Stimulated activated naive CD8-positive, alpha-beta T cell treated with anti-CD3 and anti-CD28 coated beads, Interleukin-15, amount 100 ng/mL, for 72 hours (primary cell): Measurements from ENCODE around the gene TENM4.
A peak's percentile ranks its signal among the peaks of the same experiment; 100 is the strongest.

ENCODE experiments used
- ATAC-seq: fragments of 150-1000 bp; cut with Tn5 transposase; 2 replicates; pipeline ENCODE4 v1.10.0; 2021; ENCODE audit warnings: mild to moderate bottlenecking, moderate library complexity
- DNase-seq, 2 donors: peaks; one replicate each; pipeline ENCODE4 v3.0.0; 2021 to 2022
- H3K27ac Mint-ChIP-seq, 2 donors: one replicate each; pipeline ENCODE4 v1.8.0; 2022; ENCODE audit warnings: mild to moderate bottlenecking in 2 of 2, mixed read lengths in 2 of 2, moderate library complexity in 2 of 2
- H3K27me3 Mint-ChIP-seq: one replicate; pipeline ENCODE4 v1.8.0; 2022; ENCODE audit warnings: mixed read lengths
- H3K4me1 Mint-ChIP-seq: one replicate; pipeline ENCODE4 v1.8.0; 2022; ENCODE audit warnings: mild to moderate bottlenecking, mixed read lengths
- H3K4me3 Mint-ChIP-seq, 2 donors: one replicate each; pipeline ENCODE4 v1.8.0; 2022; ENCODE audit warnings: mild to moderate bottlenecking in 2 of 2, mixed read lengths in 2 of 2, moderate library complexity in 1 of 2
- H3K9me3 Mint-ChIP-seq, 2 donors: one replicate each; pipeline ENCODE4 v1.8.0; 2022; ENCODE audit warnings: mixed read lengths in 2 of 2

The TENM4 gene

GRCh38 chr11:79040348-79040747 is 400.5 kb downstream of the TENM4 start:
- no peaks in the 10 kb centered on the region for H3K4me1 Mint-ChIP-seq
- H3K4me3 Mint-ChIP-seq, result no peak overlapping the region
- no peaks in the 10 kb centered on the region for H3K9me3 Mint-ChIP-seq
- ATAC-seq (no peak), DNase-seq (no peak)
- peaks cover 50% of the 10 kb centered on the region for H3K27me3 Mint-ChIP-seq
- H3K27ac Mint-ChIP-seq, result no peak overlapping the region

GRCh38 chr11:79039122-79039521 is 401.7 kb downstream of the TENM4 start:
- DNase-seq (no peak), ATAC-seq (no peak)
- Mint-ChIP-seq H3K9me3 (no peaks in the 10 kb centered on the region), H3K27me3 (peaks cover 47% of the 10 kb centered on the region), H3K4me1 (no peaks in the 10 kb centered on the region), H3K27ac (peak overlapping the region in 1 of 2 donors; percentile 29), H3K4me3 (no peak overlapping the region)

DNA sequence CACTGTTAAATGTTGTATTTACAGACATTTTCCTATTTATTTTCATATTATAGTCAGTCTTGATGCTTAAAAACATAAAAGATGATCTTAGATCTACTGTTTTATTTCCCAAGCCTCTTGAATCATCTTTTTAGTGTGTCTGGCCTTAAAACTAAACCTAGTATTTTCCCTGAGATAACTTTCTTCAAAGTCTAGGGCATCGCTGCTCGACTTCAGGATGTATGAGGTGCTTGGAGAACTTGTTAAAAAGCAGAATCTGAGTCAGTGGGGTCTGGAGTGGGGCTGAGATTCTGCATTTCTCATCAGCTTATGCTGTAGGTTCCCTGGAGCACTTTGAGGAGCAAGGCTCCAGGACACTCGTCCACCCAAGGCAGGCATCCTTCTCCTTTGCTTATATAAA is 404.9 kb downstream of the TENM4 start:
- DNase-seq, result no peak

DNA sequence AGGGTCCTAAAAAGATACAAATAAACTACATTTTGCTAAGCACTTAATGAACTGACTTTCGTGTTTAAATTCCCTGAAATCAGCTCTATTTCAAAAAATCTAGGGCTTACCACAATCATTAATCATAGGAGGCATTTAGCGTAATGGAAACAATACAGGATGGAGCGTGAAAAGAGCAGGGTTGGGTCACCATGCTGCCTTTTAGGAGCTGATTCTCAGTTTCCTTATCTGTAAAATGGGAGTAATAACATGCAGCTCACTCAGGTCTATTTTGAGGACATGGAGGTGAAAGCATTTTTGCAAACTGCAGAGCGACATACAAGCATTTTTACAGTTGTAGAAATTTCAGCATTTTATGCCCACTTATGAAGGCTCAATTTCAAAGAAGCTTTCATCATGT is 407.0 kb downstream of the TENM4 start:
- no peaks in the 10 kb centered on the region for H3K9me3 Mint-ChIP-seq
- ATAC-seq (no peak), DNase-seq (no peak)
- H3K4me1 Mint-ChIP-seq, result no peaks in the 10 kb centered on the region
- H3K27ac Mint-ChIP-seq, result no peak overlapping the region
- no peak overlapping the region for H3K4me3 Mint-ChIP-seq
- peaks cover 66% of the 10 kb centered on the region for H3K27me3 Mint-ChIP-seq

More for the DNA sequence above, 404.9 kb downstream of the TENM4 start:
- no peak for ATAC-seq
- no peaks in the 10 kb centered on the region for H3K4me1 Mint-ChIP-seq
- peaks cover 55% of the 10 kb centered on the region for H3K27me3 Mint-ChIP-seq
- H3K9me3 Mint-ChIP-seq, result no peaks in the 10 kb centered on the region
- no peak overlapping the region for H3K27ac Mint-ChIP-seq
- H3K4me3 Mint-ChIP-seq, result no peak overlapping the region

DNA sequence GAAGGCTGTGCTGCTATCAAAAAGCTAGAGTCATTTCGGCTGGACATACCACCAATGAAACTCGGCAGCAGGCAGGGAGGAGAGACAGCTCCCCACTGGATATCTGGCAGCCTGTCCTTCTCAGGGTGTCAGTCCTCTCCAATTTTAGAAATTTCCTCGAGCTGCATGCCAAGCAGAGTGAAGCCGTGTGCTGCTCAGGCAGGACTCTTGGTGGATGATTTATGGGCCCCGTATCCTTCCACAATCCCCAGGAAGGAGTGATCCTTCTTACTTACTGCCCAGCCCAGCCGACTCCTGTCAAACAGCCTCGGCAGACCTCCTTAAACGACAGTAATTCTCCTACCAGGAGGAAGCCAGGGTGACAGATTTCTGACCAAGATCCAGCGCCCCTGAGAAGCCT is 410.4 kb downstream of the TENM4 start:
- peaks cover 8% of the 10 kb centered on the region for H3K4me1 Mint-ChIP-seq
- no peak for ATAC-seq
- no peaks in the 10 kb centered on the region for H3K9me3 Mint-ChIP-seq
- no peak overlapping the region for H3K27ac Mint-ChIP-seq
- H3K27me3 Mint-ChIP-seq, result peaks cover 79% of the 10 kb centered on the region
- H3K4me3 Mint-ChIP-seq, result no peak overlapping the region
- DNase-seq, result no peak

GRCh38 chr11:79028225-79028624 is 412.6 kb downstream of the TENM4 start:
- Mint-ChIP-seq H3K9me3 (no peaks in the 10 kb centered on the region), H3K4me1 (peaks cover 8% of the 10 kb centered on the region), H3K27ac (no peak overlapping the region), H3K4me3 (no peak overlapping the region), H3K27me3 (peaks cover 96% of the 10 kb centered on the region)
- DNase-seq (no peak), ATAC-seq (no peak)

DNA sequence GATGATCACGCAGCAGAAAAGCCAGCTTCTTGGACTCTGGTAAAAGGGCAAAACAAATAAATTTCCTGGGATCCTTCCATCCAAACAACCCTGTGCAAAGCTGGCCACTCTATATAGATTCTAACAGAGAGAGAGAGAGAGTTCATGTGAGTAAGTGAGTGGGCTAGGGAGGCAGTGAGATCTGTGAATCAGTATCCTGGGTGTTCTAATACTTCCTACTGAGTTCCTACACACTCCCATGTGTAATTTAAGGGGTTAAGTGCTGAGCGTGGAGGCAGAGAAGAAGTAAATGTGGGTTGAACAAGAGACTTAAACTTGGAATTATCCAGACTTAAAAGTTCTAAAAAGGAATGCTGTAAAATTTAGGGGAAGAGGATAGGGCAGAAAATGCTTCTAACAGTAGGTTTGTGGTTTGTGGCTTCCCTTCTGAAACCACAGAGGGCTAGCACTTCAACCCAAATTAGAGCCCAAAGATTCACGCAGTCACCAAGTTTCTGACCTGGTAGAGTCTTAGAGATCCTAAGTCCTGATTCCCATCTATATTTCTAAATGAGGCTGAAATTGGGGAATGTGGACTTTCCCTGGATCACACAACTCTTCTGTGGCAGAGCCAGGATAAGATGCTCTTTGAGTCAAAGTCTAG is 413.9 kb downstream of the TENM4 start:
- Mint-ChIP-seq H3K27ac (no peak overlapping the region), H3K4me3 (no peak overlapping the region), H3K9me3 (no peaks in the 10 kb centered on the region), H3K4me1 (peaks cover 8% of the 10 kb centered on the region), H3K27me3 (peaks cover 94% of the 10 kb centered on the region)
- no peak for DNase-seq
- no peak for ATAC-seq

GRCh38 chr11:79025622-79026021 is 415.2 kb downstream of the TENM4 start:
- DNase-seq (no peak), ATAC-seq (no peak)
- no peak overlapping the region for H3K4me3 Mint-ChIP-seq
- peaks cover 0 to 7% of the 10 kb centered on the region in 2 donors for H3K9me3 Mint-ChIP-seq
- H3K27me3 Mint-ChIP-seq, result peaks cover 94% of the 10 kb centered on the region
- peaks cover 8% of the 10 kb centered on the region for H3K4me1 Mint-ChIP-seq
- H3K27ac Mint-ChIP-seq, result peak overlapping the region in 1 of 2 donors; percentile 21

DNA sequence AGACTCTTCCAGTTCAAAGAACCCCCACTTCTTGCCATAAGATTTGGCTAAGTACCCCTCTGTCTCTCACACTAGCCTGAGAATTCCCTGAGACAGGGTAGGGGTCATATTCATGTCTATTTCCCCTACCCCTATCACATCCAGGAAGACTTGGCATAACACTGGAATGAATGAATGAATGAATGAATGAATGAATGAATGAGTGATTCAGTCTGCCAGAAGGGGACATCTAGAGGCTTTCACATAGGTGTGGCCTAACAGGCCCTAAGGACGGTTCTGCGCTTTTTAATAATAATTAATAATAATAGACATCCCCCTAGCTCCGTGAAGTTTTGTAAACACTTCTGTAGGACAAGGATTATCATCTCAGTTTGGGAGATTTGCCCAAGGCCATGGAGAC is 415.7 kb downstream of the TENM4 start:
- DNase-seq, result no peak
- no peak for ATAC-seq
- Mint-ChIP-seq H3K4me3 (no peak overlapping the region), H3K9me3 (peaks cover 0 to 7% of the 10 kb centered on the region in 2 donors), H3K4me1 (peaks cover 8% of the 10 kb centered on the region), H3K27me3 (peaks cover 93% of the 10 kb centered on the region), H3K27ac (no peak overlapping the region)

- Mint-ChIP-seq H3K4me3 (no peak overlapping the region), H3K9me3 (peaks cover 0 to 7% of the 10 kb centered on the region in 2 donors), H3K4me1 (peaks cover 8% of the 10 kb centered on the region), H3K27me3 (peaks cover 84% of the 10 kb centered on the region), H3K27ac (no peak overlapping the region)
- DNase-seq (no peak), ATAC-seq (no peak)
Measured at GRCh38 chr11:79022265-79022664, 418.6 kb downstream of the TENM4 start.

DNA sequence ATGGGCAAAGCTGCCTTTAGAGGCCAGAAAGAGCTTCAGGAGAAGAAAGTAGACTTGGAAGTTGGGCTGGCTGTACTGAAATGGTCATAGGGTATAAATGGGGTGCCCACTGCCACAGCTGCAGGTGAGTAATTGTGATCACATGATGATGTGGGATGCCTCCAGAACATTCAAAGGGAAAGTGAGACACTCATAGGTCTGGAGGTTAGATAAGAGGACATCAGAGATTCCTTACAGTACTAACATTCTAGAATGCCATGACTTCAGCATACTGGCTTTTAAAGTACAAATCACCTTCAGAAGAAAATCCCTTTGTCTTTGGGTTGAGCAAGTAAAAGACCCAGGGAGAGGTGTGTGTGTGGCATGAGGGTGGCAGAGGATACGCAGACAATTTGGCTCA is 419.2 kb downstream of the TENM4 start:
- DNase-seq (no peak), ATAC-seq (no peak)
- Mint-ChIP-seq H3K27me3 (peaks cover 84% of the 10 kb centered on the region), H3K27ac (no peak overlapping the region), H3K9me3 (peaks cover 0 to 7% of the 10 kb centered on the region in 2 donors), H3K4me3 (no peak overlapping the region), H3K4me1 (peaks cover 2% of the 10 kb centered on the region)

- H3K9me3 Mint-ChIP-seq, result peaks cover 0 to 13% of the 10 kb centered on the region in 2 donors
- no peak for DNase-seq
- H3K4me1 Mint-ChIP-seq, result no peaks in the 10 kb centered on the region
- no peak overlapping the region for H3K27ac Mint-ChIP-seq
- H3K27me3 Mint-ChIP-seq, result peaks cover 80% of the 10 kb centered on the region
- no peak for ATAC-seq
- H3K4me3 Mint-ChIP-seq, result no peak overlapping the region
Measured at GRCh38 chr11:79019975-79020374, 420.9 kb downstream of the TENM4 start.

- H3K27me3 Mint-ChIP-seq, result peaks cover 73% of the 10 kb centered on the region
- no peaks in the 10 kb centered on the region for H3K4me1 Mint-ChIP-seq
- H3K4me3 Mint-ChIP-seq, result no peak overlapping the region
- ATAC-seq (no peak), DNase-seq (no peak)
- peaks cover 0 to 13% of the 10 kb centered on the region in 2 donors for H3K9me3 Mint-ChIP-seq
- no peak overlapping the region for H3K27ac Mint-ChIP-seq
Measured at GRCh38 chr11:79019277-79019676, 421.6 kb downstream of the TENM4 start.

GRCh38 chr11:79018371-79018849 is 422.4 kb downstream of the TENM4 start:
- Mint-ChIP-seq H3K4me1 (no peaks in the 10 kb centered on the region), H3K27ac (no peak overlapping the region), H3K4me3 (no peak overlapping the region), H3K9me3 (peaks cover 0 to 13% of the 10 kb centered on the region in 2 donors), H3K27me3 (peaks cover 69% of the 10 kb centered on the region)
- ATAC-seq (peak; percentile 59), DNase-seq (no peak)

- H3K27me3 Mint-ChIP-seq, result peaks cover 71% of the 10 kb centered on the region
- ATAC-seq, result no peak
- DNase-seq, result no peak
- peaks cover 0 to 13% of the 10 kb centered on the region in 2 donors for H3K9me3 Mint-ChIP-seq
- no peak overlapping the region for H3K27ac Mint-ChIP-seq
- no peaks in the 10 kb centered on the region for H3K4me1 Mint-ChIP-seq
- no peak overlapping the region for H3K4me3 Mint-ChIP-seq
Measured at GRCh38 chr11:79017811-79018210, 423.0 kb downstream of the TENM4 start.

DNA sequence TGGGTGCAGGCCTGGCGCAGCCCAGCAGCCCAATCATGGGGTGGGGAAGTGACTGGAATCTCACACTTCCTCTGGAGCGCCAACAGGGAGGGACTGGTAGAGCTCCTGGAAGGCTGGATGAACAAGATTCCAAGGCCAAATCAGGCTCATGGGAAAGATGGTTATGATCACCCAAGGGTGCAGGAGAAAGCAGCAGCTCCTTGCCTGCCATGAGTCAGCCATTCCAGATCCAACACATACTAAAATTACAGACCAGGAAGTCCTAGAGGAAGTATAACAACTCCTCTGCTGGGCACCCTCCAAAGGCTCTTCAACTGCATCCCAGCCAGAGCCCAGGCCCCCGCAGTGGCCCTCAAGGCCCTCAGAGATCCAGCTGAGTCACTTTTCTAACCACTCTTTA is 427.3 kb downstream of the TENM4 start:
- no peaks in the 10 kb centered on the region for H3K4me1 Mint-ChIP-seq
- ATAC-seq (no peak), DNase-seq (no peak)
- H3K27ac Mint-ChIP-seq, result no peak overlapping the region
- H3K9me3 Mint-ChIP-seq, result peaks cover 0 to 18% of the 10 kb centered on the region in 2 donors
- H3K27me3 Mint-ChIP-seq, result peaks cover 37% of the 10 kb centered on the region
- H3K4me3 Mint-ChIP-seq, result no peak overlapping the region

DNA sequence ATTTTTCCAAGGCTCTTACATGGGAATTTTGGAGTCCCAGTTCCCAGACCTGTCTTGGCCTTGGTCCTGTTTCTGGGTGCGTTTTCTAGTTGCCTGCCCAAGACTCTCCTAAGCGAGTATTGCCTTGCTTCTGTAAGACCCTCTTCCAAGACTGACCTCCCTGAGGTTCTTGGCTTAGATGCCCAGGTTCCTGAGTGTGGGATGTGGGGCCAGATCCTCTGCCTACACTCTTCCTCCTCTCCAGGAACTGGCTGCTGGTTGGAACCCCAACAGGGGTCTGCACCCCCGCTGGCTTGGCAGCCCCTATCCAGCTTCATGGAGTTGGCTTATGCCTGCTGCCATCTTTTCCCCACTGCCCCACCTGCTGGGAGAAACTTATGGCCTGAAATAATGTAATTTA is 429.5 kb downstream of the TENM4 start:
- no peaks in the 10 kb centered on the region for H3K4me1 Mint-ChIP-seq

More for the DNA sequence above, 429.5 kb downstream of the TENM4 start:
- H3K27ac Mint-ChIP-seq, result no peak overlapping the region
- peaks cover 25% of the 10 kb centered on the region for H3K27me3 Mint-ChIP-seq
- peaks cover 0 to 18% of the 10 kb centered on the region in 2 donors for H3K9me3 Mint-ChIP-seq
- H3K4me3 Mint-ChIP-seq, result no peak overlapping the region
- DNase-seq (no peak), ATAC-seq (no peak)
